WERI-Rb-1 (cell line): ENCODE data around the gene PLAU.

Source experiments
- DNase-seq: peaks from one replicate; pipeline ENCODE4 v3.0.0-alpha.2; 2020
- H3K27ac ChIP-seq: fragments of 250-450 bp; sonication (Bioruptor Pico); 2 replicates; pipeline ENCODE4 v1.5.1; 2020; ENCODE audit warnings: mild to moderate bottlenecking, moderate library complexity
- H3K27me3 ChIP-seq: fragments of 250-450 bp; sonication (Bioruptor Pico); 2 replicates; pipeline ENCODE4 v1.5.1; 2021; ENCODE audit warnings: mild to moderate bottlenecking, low read depth, moderate library complexity; ENCODE audit not compliant: insufficient read depth, severe bottlenecking
- H3K36me3 ChIP-seq: fragments of 250-450 bp; sonication (Bioruptor Pico); 2 replicates; pipeline ENCODE4 v1.5.1; 2020; ENCODE audit warnings: mild to moderate bottlenecking, moderate library complexity
- H3K4me3 ChIP-seq: 2 replicates; pipeline ENCODE4 v1.5.1; 2011; ENCODE audit warnings: low read depth, mild to moderate bottlenecking, control low read depth, low read length
- H3K9me3 ChIP-seq: fragments of 250-450 bp; sonication (Bioruptor Pico); 2 replicates; pipeline ENCODE4 v1.5.1; 2021; ENCODE audit warnings: mild to moderate bottlenecking, moderate library complexity; ENCODE audit not compliant: severe bottlenecking
- CTCF ChIP-seq: IDR thresholded peaks from 2 replicates; pipeline ENCODE4 v1.5.1; 2011; ENCODE audit warnings: low read depth, mild to moderate bottlenecking, control low read depth, inconsistent platforms, low read length

The PLAU gene

DNA sequence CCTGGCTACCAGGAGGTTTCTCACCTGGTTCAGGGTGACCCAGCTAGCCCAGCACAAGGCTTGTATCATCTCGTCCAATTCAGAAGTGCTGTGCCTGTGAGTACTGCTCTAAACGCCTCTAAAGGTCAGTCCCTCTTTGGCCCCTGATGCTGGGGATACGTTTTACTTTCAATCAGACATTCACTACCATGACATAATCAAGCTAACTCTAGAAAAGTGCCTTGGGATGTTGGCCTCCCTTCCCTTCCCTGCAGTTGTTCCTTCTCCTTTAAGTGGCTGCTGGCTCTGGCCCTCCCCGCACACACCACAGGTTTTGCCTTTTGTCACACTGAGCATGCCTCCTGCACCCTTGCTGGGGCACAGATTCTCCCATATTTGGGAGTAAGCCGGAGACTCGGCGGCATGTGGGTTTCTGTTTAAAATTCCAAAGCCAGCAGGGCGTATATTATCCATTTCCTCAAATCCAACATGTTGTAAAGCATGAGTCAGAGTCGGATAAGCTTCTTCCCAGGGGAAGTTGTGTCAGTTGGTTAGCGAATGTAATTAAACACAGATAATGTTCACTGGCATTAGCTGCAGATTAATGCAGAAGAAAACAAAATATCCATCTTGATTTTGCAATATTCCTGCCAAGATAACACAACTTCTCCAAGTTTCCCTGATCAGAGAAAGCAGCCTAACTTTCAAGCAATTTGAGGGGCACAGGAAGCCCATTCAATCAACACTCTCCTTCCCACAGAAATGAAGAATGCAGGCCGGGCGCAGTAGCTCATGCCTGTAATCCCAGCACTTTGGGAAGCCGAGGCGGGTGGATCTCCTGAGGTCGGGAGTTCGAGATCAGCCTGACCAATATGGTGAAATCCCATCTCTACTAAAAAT lies 55.2 kb downstream of the PLAU start:
- Histone ChIP-seq H3K36me3 (no peaks in the 10 kb centered on the region), H3K9me3 (no peaks in the 10 kb centered on the region), H3K27ac (peak overlapping the region; percentile 10; the same call in 1 of the 2 replicates), H3K4me3 (no peak overlapping the region), H3K27me3 (no peaks in the 10 kb centered on the region)
- DNase-seq: peak; percentile 70
- TF ChIP-seq CTCF: no peak

DNA sequence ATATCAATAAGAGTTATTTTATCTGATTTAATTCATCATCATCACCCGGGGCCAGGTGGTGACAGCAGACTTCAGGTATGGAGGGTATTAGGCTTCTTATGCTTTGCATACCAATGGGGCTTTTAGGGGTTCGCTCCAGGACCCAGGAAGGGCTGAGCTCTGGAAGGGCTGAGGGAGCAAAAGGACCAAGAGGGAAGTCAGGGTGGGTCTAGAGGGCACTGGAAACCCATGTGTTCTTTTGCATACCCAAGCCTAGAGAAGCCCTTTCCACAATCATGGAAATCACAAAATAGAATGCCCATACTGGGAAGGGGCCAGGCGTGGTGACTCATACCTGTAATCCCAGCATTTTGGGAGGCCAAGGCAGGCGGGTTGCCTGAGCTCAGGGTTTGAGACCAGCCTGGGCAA lies 56.1 kb downstream of the PLAU start:
- no peak overlapping the region for H3K27ac ChIP-seq
- no peaks in the 10 kb centered on the region for H3K27me3 ChIP-seq
- no peaks in the 10 kb centered on the region for H3K36me3 ChIP-seq
- H3K9me3 ChIP-seq: no peaks in the 10 kb centered on the region
- no peak for DNase-seq
- TF ChIP-seq CTCF: no peak
- H3K4me3 ChIP-seq: no peak overlapping the region
